ENCODE data around the gene NEBL.
"Not testable (repeated sequence)": the region's sequence is repeated elsewhere in the genome, so short reads cannot be mapped to it uniquely, and the experiment has no call there.

NEBL gene

GRCh38 chr10:20897146-20897825 lies at the start of gene NEBL:
Gene NEBL, minus strand, starts transcription at chr10:20897311. Its CDS starts 106 bp downstream, at chr10:20897205.
- DNase-seq = no peak

- no peak for DNase-seq
These were observed 48.6 kb upstream of the NEBL start for GRCh38 chr10:20945546-20946332.

GRCh38 chr10:20944789-20945502 lies 47.8 kb upstream of the NEBL start:
- no peak for DNase-seq

- not testable (repeated sequence) for DNase-seq
These were observed 42.3 kb upstream of the NEBL start for GRCh38 chr10:20939414-20939813.

GRCh38 chr10:20936396-20936795 lies 39.3 kb upstream of the NEBL start:
- DNase-seq = no peak

- DNase-seq = no peak
These were observed 38.8 kb upstream of the NEBL start for GRCh38 chr10:20935931-20936330.

- DNase-seq = no peak
These were observed 38.2 kb upstream of the NEBL start for GRCh38 chr10:20935301-20935700.

- DNase-seq = no peak
These were observed 36.6 kb upstream of the NEBL start for GRCh38 chr10:20933705-20934104.

GRCh38 chr10:20932606-20933126 lies 35.6 kb upstream of the NEBL start:
- no peak for DNase-seq

GRCh38 chr10:20931156-20931795 lies 34.2 kb upstream of the NEBL start:
- DNase-seq = no peak

- DNase-seq = no peak
These were observed 30.3 kb upstream of the NEBL start for GRCh38 chr10:20927456-20927855.

- no peak for DNase-seq
These were observed 25.3 kb upstream of the NEBL start for GRCh38 chr10:20922451-20922850.

GRCh38 chr10:20922033-20922432 lies 24.9 kb upstream of the NEBL start:
- no peak for DNase-seq

GRCh38 chr10:20920061-20920460 lies 22.9 kb upstream of the NEBL start:
- no peak for DNase-seq

GRCh38 chr10:20919481-20919880 lies 22.4 kb upstream of the NEBL start:
- no peak for DNase-seq

- DNase-seq = no peak
These were observed 19.9 kb upstream of the NEBL start for GRCh38 chr10:20916976-20917375.

- DNase-seq = no peak
These were observed 15.9 kb upstream of the NEBL start for GRCh38 chr10:20912969-20913368.

GRCh38 chr10:20911626-20912025 lies 14.5 kb upstream of the NEBL start:
- no peak for DNase-seq

GRCh38 chr10:20909801-20910200 lies 12.7 kb upstream of the NEBL start:
- no peak for DNase-seq

GRCh38 chr10:20908391-20908790 lies 11.3 kb upstream of the NEBL start:
- no peak for DNase-seq

GRCh38 chr10:20903635-20904390 lies 6.7 kb upstream of the NEBL start:
- DNase-seq = no peak

- no peak for DNase-seq
These were observed 4.0 kb upstream of the NEBL start for GRCh38 chr10:20901110-20901509.
